H1 (cell line): ENCODE measurements around the gene NHSL2. TPM values are rescaled to one million over a fixed set of nuclear protein-coding genes. Genes with fewer than 3 reads are reported as not detected.

Experiments
- CTCF ChIA-PET: fragments of 300-600 bp; sonication (Branson Sonifier 250); formaldehyde crosslinking; loops from one replicate; lab custom pipeline; 2021; ENCODE audit not compliant: partially characterized antibody; lab: Charles Lee
- POLR2A ChIA-PET: fragments of 300-600 bp; sonication (Branson Sonifier 250); formaldehyde crosslinking; loops from one replicate; lab custom pipeline; 2021; ENCODE audit warnings: inconsistent platforms; ENCODE audit not compliant: partially characterized antibody; lab: Charles Lee
- DNase-seq, 2 experiments: peaks; one replicate each; pipeline versions ENCODE4 v3.0.0 to v3.0.0-alpha.2; 2010 to 2022; ENCODE audit warnings: low spot score in 2 of 2, low read depth in 1 of 2, mixed read lengths in 1 of 2
- FAIRE-seq: peaks from 2 replicates; lab custom pipeline; 2011; peaks lifted over from hg19 to GRCh38; lab: Jason Lieb, UNC
- H2AFZ ChIP-seq: 2 replicates; pipeline ENCODE4 v1.8.1; 2012; ENCODE audit warnings: low read length, inconsistent platforms
- H2AK5ac ChIP-seq: 2 replicates; pipeline ENCODE4 v1.6.1; 2013; ENCODE audit warnings: low read depth, low read length
- H2BK120ac ChIP-seq: replicated peaks from 2 replicates; pipeline ENCODE3; 2013; ENCODE audit warnings: low read depth, low read length, inconsistent platforms
- H2BK12ac ChIP-seq: 2 replicates; pipeline ENCODE4 v1.6.1; 2013; ENCODE audit warnings: low read depth, low read length
- H2BK15ac ChIP-seq: 2 replicates; pipeline ENCODE4 v1.6.1; 2013; ENCODE audit warnings: low read length
- H2BK20ac ChIP-seq: 2 replicates; pipeline ENCODE4 v1.6.1; 2013; ENCODE audit warnings: low read length
- H2BK5ac ChIP-seq: 2 replicates; pipeline ENCODE4 v1.6.1; 2013; ENCODE audit warnings: low read depth, low read length
- H3K14ac ChIP-seq: 2 replicates; pipeline ENCODE4 v1.6.1; 2013; ENCODE audit warnings: inconsistent platforms; ENCODE audit not compliant: insufficient read length
- H3K18ac ChIP-seq: 2 replicates; pipeline ENCODE4 v1.6.1; 2013; ENCODE audit warnings: low read length; ENCODE audit errors: extremely low read depth
- H3K23ac ChIP-seq: 2 replicates; pipeline ENCODE4 v1.6.1; 2013; ENCODE audit warnings: inconsistent platforms; ENCODE audit not compliant: insufficient read length
- H3K23me2 ChIP-seq: 2 replicates; pipeline ENCODE4 v1.6.1; 2013; ENCODE audit warnings: low read depth, low read length
- H3K27ac ChIP-seq: 2 replicates; pipeline ENCODE4 v1.6.1; 2011; ENCODE audit warnings: low read depth, low read length, inconsistent platforms
- H3K27me3 ChIP-seq, 4 experiments: replicated peaks in 1 of 4; 1 replicate in 1 of 4; 2 replicates in 3 of 4; pipeline versions ENCODE4 v1.6.1 to v1.8.1; 2011 to 2013; ENCODE audit warnings: low read length in 3 of 4, mild to moderate bottlenecking in 3 of 4, inconsistent platforms in 2 of 4, mixed read lengths in 2 of 4, moderate library complexity in 1 of 4; ENCODE audit not compliant: control insufficient read depth in 3 of 4, insufficient read depth in 3 of 4; ENCODE audit errors: extremely low read depth in 1 of 4
- H3K36me3 ChIP-seq, 4 experiments: 2 replicates each; pipeline versions ENCODE4 v1.6.1 to v1.8.1; 2011 to 2013; ENCODE audit warnings: mild to moderate bottlenecking in 4 of 4, low read length in 3 of 4, moderate library complexity in 2 of 4, control low read depth in 1 of 4, inconsistent platforms in 1 of 4; ENCODE audit not compliant: insufficient read depth in 4 of 4, control insufficient read depth in 2 of 4
- H3K4ac ChIP-seq: replicated peaks from 2 replicates; pipeline ENCODE3; 2013; ENCODE audit warnings: low read length, low read depth, mixed read lengths, inconsistent platforms; ENCODE audit not compliant: insufficient read length
- H3K4me1 ChIP-seq, 4 experiments: replicated peaks in 1 of 4; 1 replicate in 1 of 4; 2 replicates in 3 of 4; pipeline versions ENCODE4 v1.6.1 to v1.8.1; 2011 to 2013; ENCODE audit warnings: low read length in 3 of 4, inconsistent platforms in 2 of 4, mixed read lengths in 1 of 4; ENCODE audit not compliant: insufficient read depth in 4 of 4, control insufficient read depth in 3 of 4
- H3K4me2 ChIP-seq, 2 experiments: 2 replicates each; pipeline versions ENCODE4 v1.6.1 to v1.8.1; 2011 to 2013; ENCODE audit warnings: low read depth in 2 of 2, low read length in 2 of 2, control low read depth in 1 of 2, inconsistent platforms in 1 of 2, mild to moderate bottlenecking in 1 of 2; ENCODE audit not compliant: insufficient read depth in 1 of 2
- H3K4me3 ChIP-seq, 4 experiments: fragments of 200-600, 300-600 bp in 1 of 4; sonication (generic), shearing (Covaris generic), sonication (Bioruptor Twin) in 1 of 4; 2 replicates each; pipeline versions ENCODE4 v1.5.1 to v1.8.1; 2011 to 2016; ENCODE audit warnings: low read length in 4 of 4, low read depth in 3 of 4, control low read depth in 2 of 4, inconsistent platforms in 2 of 4, mild to moderate bottlenecking in 2 of 4, mixed read lengths in 1 of 4, moderate library complexity in 1 of 4; ENCODE audit not compliant: insufficient read depth in 2 of 4; ENCODE audit errors: extremely low read depth in 1 of 4
- H3K56ac ChIP-seq: replicated peaks from 2 replicates; pipeline ENCODE3; 2013; ENCODE audit warnings: low read depth, mild to moderate bottlenecking, mixed read lengths, low read length, inconsistent platforms; ENCODE audit not compliant: insufficient read length
- H3K79me1 ChIP-seq: 2 replicates; pipeline ENCODE4 v1.6.1; 2013; ENCODE audit warnings: low read depth, low read length, control low read depth
- H3K79me2 ChIP-seq, 2 experiments: 2 replicates each; pipeline versions ENCODE4 v1.6.1 to v1.8.1; 2012 to 2013; ENCODE audit warnings: low read length in 2 of 2, mild to moderate bottlenecking in 2 of 2, inconsistent platforms in 1 of 2; ENCODE audit not compliant: insufficient read depth in 2 of 2, control insufficient read depth in 1 of 2
- H3K9ac ChIP-seq, 4 experiments: replicated peaks in 1 of 4; 1 replicate in 1 of 4; 2 replicates in 3 of 4; pipeline versions ENCODE4 v1.6.1 to v1.8.1; 2011 to 2013; ENCODE audit warnings: low read depth in 3 of 4, low read length in 3 of 4, control low read depth in 2 of 4, mild to moderate bottlenecking in 2 of 4, moderate library complexity in 2 of 4, inconsistent platforms in 1 of 4; ENCODE audit errors: extremely low read depth in 1 of 4
- H3K9me3 ChIP-seq, 2 experiments: 2 replicates each; pipeline versions ENCODE4 v1.6.1 to v1.8.1; 2012 to 2013; ENCODE audit warnings: mild to moderate bottlenecking in 2 of 2, moderate library complexity in 2 of 2, control low read depth in 1 of 2, inconsistent platforms in 1 of 2, low read depth in 1 of 2, low read length in 1 of 2, mixed read lengths in 1 of 2; ENCODE audit not compliant: insufficient read depth in 2 of 2
- H4K20me1 ChIP-seq, 2 experiments: replicated peaks in 1 of 2; 2 replicates each; pipeline versions ENCODE3 to v1.8.1; 2011 to 2013; ENCODE audit warnings: inconsistent platforms in 2 of 2, low read length in 2 of 2, mild to moderate bottlenecking in 1 of 2; ENCODE audit not compliant: insufficient read depth in 2 of 2, control insufficient read depth in 1 of 2
- H4K5ac ChIP-seq: 2 replicates; pipeline ENCODE4 v1.6.1; 2013; ENCODE audit warnings: low read length, low read depth, mixed read lengths, inconsistent platforms; ENCODE audit not compliant: insufficient read length
- H4K8ac ChIP-seq: 2 replicates; pipeline ENCODE4 v1.8.0; 2013; ENCODE audit warnings: mild to moderate bottlenecking, moderate library complexity, low read length, inconsistent platforms; ENCODE audit not compliant: insufficient read depth; ENCODE audit errors: extremely low read depth
- H4K91ac ChIP-seq: replicated peaks from 2 replicates; pipeline ENCODE3; 2013; ENCODE audit warnings: low read length, mixed read lengths, inconsistent platforms; ENCODE audit not compliant: insufficient read length
- CEBPB ChIP-seq: IDR thresholded peaks from 2 replicates; pipeline ENCODE4 v1.6.1; 2012; ENCODE audit warnings: low read depth, low read length
- CHD2 ChIP-seq: IDR thresholded peaks from 2 replicates; pipeline ENCODE4 v1.6.1; 2012; ENCODE audit warnings: low read length, improper control_type of control experiment
- CTBP2 ChIP-seq: IDR thresholded peaks from 2 replicates; pipeline ENCODE4 v1.7.0; 2011; ENCODE audit warnings: borderline replicate concordance, mild to moderate bottlenecking, moderate library complexity, mixed read lengths, low read length; ENCODE audit not compliant: insufficient read depth, insufficient read length
- EGR1 ChIP-seq: IDR thresholded peaks from 2 replicates; pipeline ENCODE4 v1.6.1; 2011; ENCODE audit warnings: low read depth, low read length, borderline replicate concordance
- GTF2F1 ChIP-seq: IDR thresholded peaks from 2 replicates; pipeline ENCODE4 v1.6.1; 2012; ENCODE audit warnings: low read depth, low read length, improper control_type of control experiment, borderline replicate concordance
- POU5F1 ChIP-seq: IDR thresholded peaks from 2 replicates; pipeline ENCODE4 v1.6.1; 2011; ENCODE audit warnings: low read depth, mild to moderate bottlenecking, low read length, moderate library complexity
- SP1 ChIP-seq: IDR thresholded peaks from 2 replicates; pipeline ENCODE4 v1.6.1; 2011; ENCODE audit warnings: low read depth, low read length
- SP2 ChIP-seq: IDR thresholded peaks from 2 replicates; pipeline ENCODE4 v1.6.1; 2012; ENCODE audit warnings: mild to moderate bottlenecking, low read length, inconsistent platforms
- SUZ12 ChIP-seq: fragments of 200-600 bp; sonication (generic); IDR thresholded peaks from 2 replicates; pipeline ENCODE4 v1.6.1; 2012; ENCODE audit warnings: mild to moderate bottlenecking, inconsistent platforms, low read length, moderate library complexity, mixed read lengths
- TBP ChIP-seq: IDR thresholded peaks from 2 replicates; pipeline ENCODE4 v1.6.1; 2011; ENCODE audit warnings: low read depth, low read length, improper control_type of control experiment
- TCF12 ChIP-seq: IDR thresholded peaks from 2 replicates; pipeline ENCODE4 v1.6.1; 2011; ENCODE audit warnings: low read depth, mild to moderate bottlenecking, low read length
- WGBS, 2 experiments: shearing (Covaris generic) in 1 of 2; methylation state at CpG; one replicate each; pipeline versions ENCODE4 v1.1.6 to v1.1.7; 2013 to 2015; ENCODE audit warnings: low lambda C conversion rate in 2 of 2, mixed read lengths in 2 of 2, inconsistent platforms in 1 of 2, low coverage in 1 of 2, missing lambda C conversion rate in 1 of 2; ENCODE audit not compliant: insufficient replicate concordance in 2 of 2, insufficient coverage in 1 of 2, insufficient read length in 1 of 2; ENCODE audit errors: extremely low coverage in 1 of 2, missing lambda C conversion rate in 1 of 2; 5-methylcytosine and 5-hydroxymethylcytosine counted together
- polyA plus RNA-seq, 7 experiments: library from polyadenylated mRNA; depleted of rRNA in 3 of 7; stranded (reverse) in 5 of 7; unstranded in 2 of 7; fragments of >200 nt in 5 of 7; fragments of 200-250 nt in 2 of 7; gene quantifications; 1 replicate in 5 of 7; 2 replicates in 1 of 7; 4 replicates in 1 of 7; pipeline versions ENCODE4 v1.2.1 to v1.2.3, GENCODE V29; 2011 to 2013; ENCODE audit warnings: missing spikeins in 2 of 7, mixed read lengths in 2 of 7
- total RNA-seq: library from RNA; stranded (reverse); fragmentation: NEBNext Ultra II Directional; extraction: Animal tissue kit (Norgen Biotek cat#: 25700); gene quantifications from 2 replicates; pipeline ENCODE4 v1.2.1, GENCODE V29; 2021
- TF ChIP-seq, protein P1 (sequence below): IDR thresholded peaks from 2 replicates; pipeline ENCODE4 v1.6.1; 2011; ENCODE audit warnings: low read length, improper control_type of control experiment

NHSL2 gene
- total and polyA plus RNA-seq, 2 of the 8 experiments (the other 6 are each of a cell fraction or from before 2014, with no cell fraction given) = 3.7 to 7.2 TPM

DNA sequence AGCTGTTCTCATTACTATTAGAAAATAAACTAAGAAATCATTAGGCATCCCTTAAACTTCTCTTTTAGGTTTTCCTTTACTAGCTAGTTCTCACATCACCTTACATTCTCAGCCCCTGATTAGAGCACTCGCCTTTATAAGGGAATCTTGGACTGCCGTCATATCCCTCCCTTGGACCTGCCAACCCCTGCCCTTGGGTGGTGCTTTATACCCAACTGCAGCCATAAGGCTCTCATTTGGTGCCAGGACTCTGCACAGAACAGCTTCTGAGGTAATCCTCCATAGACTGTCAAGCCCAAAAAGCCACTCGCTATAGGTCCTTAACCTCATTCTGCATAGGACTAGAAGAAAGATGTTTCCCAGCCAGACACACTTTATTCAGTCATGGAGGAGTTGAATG lies 67.5 kb downstream of the NHSL2 start:
- H3K4ac ChIP-seq = no peak overlapping the region
- peaks cover 0 to 2% of the 10 kb centered on the region in 2 experiments; a peak in 1 of 4 replicates for H3K79me2 ChIP-seq
- FAIRE-seq = no peak
- H3K9ac ChIP-seq = no peak overlapping the region
- no peaks in the 10 kb centered on the region for H3K27me3 ChIP-seq
- H3K18ac ChIP-seq = no peak overlapping the region
- H3K23ac ChIP-seq = no peak overlapping the region
- no peak overlapping the region for H2BK15ac ChIP-seq
- no peaks in the 10 kb centered on the region for H3K9me3 ChIP-seq
- no peak overlapping the region for H2BK120ac ChIP-seq
- no peaks in the 10 kb centered on the region for H3K23me2 ChIP-seq
- no peak overlapping the region for H2BK12ac ChIP-seq
- H4K20me1 ChIP-seq = no peaks in the 10 kb centered on the region
- no peak overlapping the region for H4K91ac ChIP-seq
- WGBS, 2 experiments = 89% methylated on average over 3 of the region's 3 CpGs; no CpG with 5 or more reads in 1 of the 2 experiments
- ChIA-PET POLR2A (no interaction called here), CTCF (interaction anchor here (0.6 to 4.9 kb wide), 3 partner anchors 20 to 44 kb away, joined by 3 to 16 read pairs (median 5); no protein-coding TSS in a partner anchor)
- no peak overlapping the region for H2BK20ac ChIP-seq
- peaks cover 0 to 3% (median 1%) of the 10 kb centered on the region in 4 experiments; a peak in 2 of 7 replicates for H3K4me1 ChIP-seq
- no peak overlapping the region for H2AFZ ChIP-seq
- H2AK5ac ChIP-seq = no peak overlapping the region
- H2BK5ac ChIP-seq = no peak overlapping the region
- no peak for DNase-seq
- H4K8ac ChIP-seq = no peak overlapping the region
- TF ChIP-seq TBP (no peak), SP2 (no peak), CTBP2 (no peak), SUZ12 (no peak), CHD2 (no peak), EGR1 (no peak), CEBPB (no peak), GTF2F1 (no peak), POU5F1 (no peak), SP1 (no peak), TCF12 (no peak)
- TF ChIP-seq, protein P1, sequence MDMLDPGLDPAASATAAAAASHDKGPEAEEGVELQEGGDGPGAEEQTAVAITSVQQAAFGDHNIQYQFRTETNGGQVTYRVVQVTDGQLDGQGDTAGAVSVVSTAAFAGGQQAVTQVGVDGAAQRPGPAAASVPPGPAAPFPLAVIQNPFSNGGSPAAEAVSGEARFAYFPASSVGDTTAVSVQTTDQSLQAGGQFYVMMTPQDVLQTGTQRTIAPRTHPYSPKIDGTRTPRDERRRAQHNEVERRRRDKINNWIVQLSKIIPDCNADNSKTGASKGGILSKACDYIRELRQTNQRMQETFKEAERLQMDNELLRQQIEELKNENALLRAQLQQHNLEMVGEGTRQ = no peak
- H3K4me3 ChIP-seq = no peak overlapping the region
- H3K27ac ChIP-seq = no peak overlapping the region
- no peaks in the 10 kb centered on the region for H3K36me3 ChIP-seq
- H3K79me1 ChIP-seq = no peaks in the 10 kb centered on the region; the same call in 1 of the 2 replicates
- no peak overlapping the region for H3K4me2 ChIP-seq
- H3K14ac ChIP-seq = no peak overlapping the region
- H4K5ac ChIP-seq = no peak overlapping the region
- no peak overlapping the region for H3K56ac ChIP-seq
